ENCODE measurements around the gene PPP4R3C. TPM values are rescaled to one million over a fixed set of nuclear protein-coding genes. Genes with fewer than 3 reads are reported as not detected.

The PPP4R3C gene
- total RNA-seq, 1 donor from 2014 or later = not detected

DNA sequence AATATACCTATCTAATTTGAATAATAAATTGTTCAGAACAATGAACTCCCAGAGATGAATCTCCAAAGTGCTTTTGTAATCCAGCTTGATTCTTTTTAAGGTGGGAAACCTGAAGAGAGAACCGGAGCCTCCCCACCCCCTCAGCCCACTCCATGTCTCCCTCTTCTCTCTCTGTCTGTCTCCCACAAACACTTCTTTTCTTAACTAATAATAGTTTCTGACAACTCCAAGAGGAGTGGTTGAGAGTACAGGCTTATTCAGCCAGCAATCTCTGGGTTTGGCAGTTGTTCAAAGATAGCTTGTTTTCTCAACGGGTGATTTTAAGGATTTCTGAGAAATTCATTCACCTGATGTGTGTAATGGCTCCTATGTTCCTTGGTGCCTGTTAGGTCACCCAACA is 23.4 kb downstream of the PPP4R3C start:
- Mint-ChIP-seq H3K4me3 (ENCODE audit: unreplicated experiment) (no peak overlapping the region), H3K27me3 (ENCODE audit: unreplicated experiment) (no peaks in the 10 kb centered on the region), H3K9me3 (ENCODE audit: unreplicated experiment) (no peaks in the 10 kb centered on the region), H3K4me1 (ENCODE audit: low read depth, unreplicated experiment) (no peaks in the 10 kb centered on the region), H3K36me3 (ENCODE audit: unreplicated experiment) (no peaks in the 10 kb centered on the region), H3K27ac (ENCODE audit: unreplicated experiment) (no peak overlapping the region)
- DNase-seq = no peak
- TF ChIP-seq, protein P1, sequence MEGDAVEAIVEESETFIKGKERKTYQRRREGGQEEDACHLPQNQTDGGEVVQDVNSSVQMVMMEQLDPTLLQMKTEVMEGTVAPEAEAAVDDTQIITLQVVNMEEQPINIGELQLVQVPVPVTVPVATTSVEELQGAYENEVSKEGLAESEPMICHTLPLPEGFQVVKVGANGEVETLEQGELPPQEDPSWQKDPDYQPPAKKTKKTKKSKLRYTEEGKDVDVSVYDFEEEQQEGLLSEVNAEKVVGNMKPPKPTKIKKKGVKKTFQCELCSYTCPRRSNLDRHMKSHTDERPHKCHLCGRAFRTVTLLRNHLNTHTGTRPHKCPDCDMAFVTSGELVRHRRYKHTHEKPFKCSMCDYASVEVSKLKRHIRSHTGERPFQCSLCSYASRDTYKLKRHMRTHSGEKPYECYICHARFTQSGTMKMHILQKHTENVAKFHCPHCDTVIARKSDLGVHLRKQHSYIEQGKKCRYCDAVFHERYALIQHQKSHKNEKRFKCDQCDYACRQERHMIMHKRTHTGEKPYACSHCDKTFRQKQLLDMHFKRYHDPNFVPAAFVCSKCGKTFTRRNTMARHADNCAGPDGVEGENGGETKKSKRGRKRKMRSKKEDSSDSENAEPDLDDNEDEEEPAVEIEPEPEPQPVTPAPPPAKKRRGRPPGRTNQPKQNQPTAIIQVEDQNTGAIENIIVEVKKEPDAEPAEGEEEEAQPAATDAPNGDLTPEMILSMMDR (IDR thresholded peaks at IDR 0.05; ENCODE audit: partially characterized antibody, unreplicated experiment) = no peak

DNA sequence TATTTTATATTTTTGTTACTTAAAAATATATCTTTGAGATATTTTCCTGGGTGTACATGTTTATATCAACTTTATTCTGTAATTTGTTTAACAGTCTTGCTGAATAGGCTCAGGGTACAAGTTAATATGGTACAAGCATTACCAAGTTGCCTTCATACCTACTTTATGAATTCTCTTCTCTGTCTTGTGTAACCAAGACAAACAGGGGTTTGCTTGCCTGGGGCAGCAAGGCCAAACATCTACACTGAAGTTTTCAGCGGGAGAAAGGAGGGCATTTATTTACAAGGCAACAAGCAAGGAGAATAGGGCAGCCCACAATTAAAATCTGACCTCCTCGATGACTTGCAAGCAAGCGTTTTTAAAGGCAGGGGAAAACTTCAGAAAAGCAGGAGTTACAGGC is 24.2 kb downstream of the PPP4R3C start:
- Mint-ChIP-seq H3K9me3 (ENCODE audit: unreplicated experiment) (no peaks in the 10 kb centered on the region), H3K36me3 (ENCODE audit: unreplicated experiment) (no peaks in the 10 kb centered on the region), H3K27ac (ENCODE audit: unreplicated experiment) (no peak overlapping the region), H3K4me1 (ENCODE audit: low read depth, unreplicated experiment) (no peaks in the 10 kb centered on the region), H3K4me3 (ENCODE audit: unreplicated experiment) (no peak overlapping the region), H3K27me3 (ENCODE audit: unreplicated experiment) (no peaks in the 10 kb centered on the region)
- no peak for DNase-seq
- TF ChIP-seq, protein P1 (IDR thresholded peaks at IDR 0.05; ENCODE audit: partially characterized antibody, unreplicated experiment) = no peak

DNA sequence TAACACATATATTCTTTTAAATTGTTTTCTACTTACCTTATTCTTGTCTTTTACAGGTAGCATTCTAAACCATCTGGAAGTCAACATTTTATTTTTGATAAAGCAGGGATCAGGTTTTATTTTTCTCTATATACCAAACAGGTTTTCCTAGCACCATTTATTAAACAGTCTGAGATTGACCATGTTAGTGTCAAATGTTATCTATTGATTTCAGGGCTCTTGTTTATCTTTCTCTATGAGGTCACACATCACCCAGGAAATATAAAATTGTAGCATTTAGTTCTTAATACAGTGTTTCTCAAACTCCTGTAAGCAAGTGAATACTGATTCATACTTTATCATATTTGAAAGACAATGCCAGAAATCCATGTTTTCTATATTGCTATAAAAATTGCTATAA is 28.1 kb downstream of the PPP4R3C start:
- DNase-seq = no peak
- Mint-ChIP-seq H3K4me1 (ENCODE audit: low read depth, unreplicated experiment) (no peaks in the 10 kb centered on the region), H3K27ac (ENCODE audit: unreplicated experiment) (no peak overlapping the region), H3K4me3 (ENCODE audit: unreplicated experiment) (no peak overlapping the region), H3K36me3 (ENCODE audit: unreplicated experiment) (no peaks in the 10 kb centered on the region), H3K9me3 (ENCODE audit: unreplicated experiment) (no peaks in the 10 kb centered on the region), H3K27me3 (ENCODE audit: unreplicated experiment) (no peaks in the 10 kb centered on the region)
- TF ChIP-seq, protein P1 (IDR thresholded peaks at IDR 0.05; ENCODE audit: partially characterized antibody, unreplicated experiment) = no peak

Other genes with a start within 250 kb of the PPP4R3C start
- gene DCAF8L2, start 127.0 kb upstream of the PPP4R3C start, total RNA-seq (ENCODE audit: unreplicated experiment) = not detected